A673 (cell line): ENCODE data around the gene PAXX. TPM values are rescaled to one million over a fixed set of nuclear protein-coding genes. Genes with fewer than 3 reads are reported as not detected.

Experiments used
- BruUV-seq: library from RNA; stranded (reverse); fragments of 400-500 nt; replicated peaks from 2 replicates; lab custom pipeline; 2021; lab: Mats Ljungman, UMichigan
- CTCF ChIA-PET: fragments of 300-600 bp; sonication (Branson Sonifier 250); formaldehyde crosslinking; loops from one replicate; lab custom pipeline; 2022; ENCODE audit warnings: antibody characterized with exemption; lab: Charles Lee
- POLR2A ChIA-PET: fragments of 300-600 bp; sonication (Branson Sonifier 250); formaldehyde crosslinking; loops from one replicate; lab custom pipeline; 2022; ENCODE audit warnings: antibody characterized with exemption; ENCODE audit not compliant: low non-redundant PET; lab: Charles Lee
- DNase-seq: peaks from one replicate; pipeline ENCODE4 v3.0.0-alpha.2; 2015; ENCODE audit warnings: low spot score
- H3K27ac ChIP-seq: fragments of 200-600 bp; sonication (generic); 2 replicates; pipeline ENCODE4 v1.5.1; 2016; ENCODE audit warnings: mixed run types, low read depth, mild to moderate bottlenecking, mixed read lengths, antibody characterized with exemption, low read length; ENCODE audit not compliant: poor library complexity, severe bottlenecking
- H3K27me3 ChIP-seq: fragments of 200-600 bp; sonication (generic); replicated peaks from 2 replicates; pipeline ENCODE4 v1.6.1; 2017; ENCODE audit warnings: mixed run types, low read depth, mild to moderate bottlenecking, mixed read lengths, antibody characterized with exemption, low read length; ENCODE audit not compliant: insufficient read depth, poor library complexity
- H3K36me3 ChIP-seq: fragments of 200-600 bp; sonication (generic); 2 replicates; pipeline ENCODE4 v1.6.1; 2016; ENCODE audit warnings: mixed run types, mild to moderate bottlenecking, mixed read lengths, antibody characterized with exemption, low read length; ENCODE audit not compliant: insufficient read depth, poor library complexity, severe bottlenecking
- H3K4me1 ChIP-seq: fragments of 200-600 bp; sonication (generic); 2 replicates; pipeline ENCODE4 v1.6.1; 2017; ENCODE audit warnings: mixed run types, mild to moderate bottlenecking, mixed read lengths, antibody characterized with exemption, low read length; ENCODE audit not compliant: insufficient read depth, poor library complexity, severe bottlenecking
- H3K4me3 ChIP-seq: fragments of 200-600 bp; sonication (generic); 2 replicates; pipeline ENCODE4 v1.5.1; 2016; ENCODE audit warnings: low read depth, mixed run types, mild to moderate bottlenecking, mixed read lengths, low read length; ENCODE audit not compliant: poor library complexity, severe bottlenecking
- H3K9me3 ChIP-seq: fragments of 200-600 bp; sonication (generic); 2 replicates; pipeline ENCODE4 v1.6.1; 2016; ENCODE audit warnings: mixed run types, low read depth, mild to moderate bottlenecking, mixed read lengths, antibody characterized with exemption, low read length; ENCODE audit not compliant: poor library complexity, severe bottlenecking
- CTCF ChIP-seq: fragments of 300-800, 200-600 bp; sonication (generic); conservative IDR thresholded peaks from 2 replicates; pipeline ENCODE4 v1.5.1; 2017; ENCODE audit warnings: low read depth, mild to moderate bottlenecking, antibody characterized with exemption, low read length, moderate library complexity, mixed read lengths
- EZH2 ChIP-seq: fragments of 200-600 bp; sonication (generic); IDR thresholded peaks from 2 replicates; pipeline ENCODE4 v1.6.1; 2017; ENCODE audit warnings: borderline replicate concordance, low read depth, mild to moderate bottlenecking, mixed read lengths, antibody characterized with exemption, low read length; ENCODE audit not compliant: poor library complexity, severe bottlenecking
- intact Hi-C: fragments of 100-400 bp; cut with micrococcal nuclease; formaldehyde crosslinking; loops from one replicate; pipeline ENCODE4 v1.10.0; 2022; ENCODE audit not compliant: unreplicated experiment
- total RNA-seq: library from RNA; stranded (reverse); gene quantifications from 2 replicates; pipeline ENCODE4 v1.2.3, GENCODE V29; 2021

The PAXX gene
- total RNA-seq, 1 experiment from 2014 or later, result 91.5 TPM

- Histone ChIP-seq H3K9me3 (no peaks in the 10 kb centered on the region), H3K4me3 (no peak overlapping the region), H3K36me3 (no peaks in the 10 kb centered on the region), H3K27ac (no peak overlapping the region), H3K27me3 (no peaks in the 10 kb centered on the region), H3K4me1 (no peaks in the 10 kb centered on the region)
- BruUV-seq, result no TSS peak
- DNase-seq, result no peak
- ChIA-PET CTCF (no interaction called here), POLR2A (no interaction called here)
- intact Hi-C loops, result no loop called here
- TF ChIP-seq CTCF, result no peak
- TF ChIP-seq EZH2, result no peak
Observed at GRCh38 chr9:136955202-136955942, 36.9 kb upstream of the PAXX start.

GRCh38 chr9:136955943-136956335 lies 36.3 kb upstream of the PAXX start:
- Histone ChIP-seq H3K27me3 (no peaks in the 10 kb centered on the region), H3K36me3 (no peaks in the 10 kb centered on the region), H3K27ac (no peak overlapping the region), H3K4me3 (no peak overlapping the region), H3K9me3 (no peaks in the 10 kb centered on the region), H3K4me1 (no peaks in the 10 kb centered on the region)
- BruUV-seq, result no TSS peak
- ChIA-PET POLR2A (interaction anchor here (0.7 kb wide), 1 partner anchor 14 kb away, joined by 5 read pairs; no protein-coding TSS in a partner anchor), CTCF (no interaction called here)
- intact Hi-C loops, result no loop called here
- DNase-seq, result no peak
- no peak for TF ChIP-seq CTCF
- TF ChIP-seq EZH2, result no peak

- ChIA-PET CTCF (no interaction called here), POLR2A (interaction anchor here (0.7 kb wide), 1 partner anchor 13 kb away, joined by 5 read pairs; no protein-coding TSS in a partner anchor)
- Histone ChIP-seq H3K9me3 (no peaks in the 10 kb centered on the region), H3K27me3 (no peaks in the 10 kb centered on the region), H3K4me3 (no peak overlapping the region), H3K27ac (no peak overlapping the region), H3K36me3 (no peaks in the 10 kb centered on the region), H3K4me1 (no peaks in the 10 kb centered on the region)
- TF ChIP-seq EZH2 (no peak), CTCF (no peak)
- intact Hi-C loops, result no loop called here
- DNase-seq, result no peak
- BruUV-seq, result no TSS peak
Observed at GRCh38 chr9:136956604-136957003, 35.6 kb upstream of the PAXX start.
